Stimulated activated effector memory CD8-positive, alpha-beta T cell treated with anti-CD3 and anti-CD28 coated beads, Interleukin-12 subunit alpha, Interleukin-12 subunit beta, amount 100 ng/mL, for 72 hours (primary cell): ENCODE results near the gene CFAP77.

Experiments
- ATAC-seq: fragments of 150-1000 bp; cut with Tn5 transposase; 2 replicates; pipeline ENCODE4 v1.10.0; 2021
- DNase-seq, 2 donors: peaks; one replicate each; pipeline ENCODE4 v3.0.0; 2021 to 2022; ENCODE audit warnings: low spot score in 2 of 2
- H3K27ac Mint-ChIP-seq: one replicate; pipeline ENCODE4 v1.8.0; 2022; ENCODE audit warnings: mild to moderate bottlenecking, mixed read lengths
- H3K36me3 Mint-ChIP-seq: one replicate; pipeline ENCODE4 v1.8.0; 2022; ENCODE audit warnings: mild to moderate bottlenecking, mixed read lengths
- H3K4me1 Mint-ChIP-seq: one replicate; pipeline ENCODE4 v1.8.0; 2022; ENCODE audit warnings: mixed read lengths
- H3K4me3 Mint-ChIP-seq: one replicate; pipeline ENCODE4 v1.8.0; 2022; ENCODE audit warnings: mild to moderate bottlenecking, mixed read lengths
- H3K9me3 Mint-ChIP-seq: one replicate; pipeline ENCODE4 v1.8.0; 2022; ENCODE audit warnings: mixed read lengths

Gene CFAP77

GRCh38 chr9:132486706-132487350 lies 76.8 kb downstream of the CFAP77 start:
- peak overlapping the region; percentile 50 for H3K4me3 Mint-ChIP-seq
- no peaks in the 10 kb centered on the region for H3K9me3 Mint-ChIP-seq

GRCh38 chr9:132487351-132487791 lies 77.4 kb downstream of the CFAP77 start:
- Mint-ChIP-seq H3K36me3 (peaks cover 12% of the 10 kb centered on the region), H3K4me3 (peak overlapping the region; percentile 50), H3K4me1 (peaks cover 33% of the 10 kb centered on the region), H3K27ac (peak overlapping the region; percentile 66), H3K9me3 (no peaks in the 10 kb centered on the region)
- DNase-seq (no peak), ATAC-seq (peak; percentile 63)

More at GRCh38 chr9:132486706-132487350, 76.8 kb downstream of the CFAP77 start:
- DNase-seq (peak; percentile 34 to 78), ATAC-seq (peak; percentile 96)
- H3K36me3 Mint-ChIP-seq = peaks cover 12% of the 10 kb centered on the region
- H3K27ac Mint-ChIP-seq = peak overlapping the region; percentile 66
- H3K4me1 Mint-ChIP-seq = peaks cover 33% of the 10 kb centered on the region

- no peak for DNase-seq
- Mint-ChIP-seq H3K4me3 (peak overlapping the region; percentile 50), H3K9me3 (no peaks in the 10 kb centered on the region), H3K36me3 (peaks cover 12% of the 10 kb centered on the region), H3K4me1 (peaks cover 33% of the 10 kb centered on the region), H3K27ac (peak overlapping the region; percentile 66)
- no peak for ATAC-seq
Measured at GRCh38 chr9:132487980-132488535, 78.0 kb downstream of the CFAP77 start.

GRCh38 chr9:132488626-132489025 lies 78.6 kb downstream of the CFAP77 start:
- Mint-ChIP-seq H3K27ac (no peak overlapping the region), H3K9me3 (no peaks in the 10 kb centered on the region), H3K36me3 (peaks cover 10% of the 10 kb centered on the region), H3K4me1 (peaks cover 33% of the 10 kb centered on the region), H3K4me3 (no peak overlapping the region)
- ATAC-seq (no peak), DNase-seq (no peak)

GRCh38 chr9:132489536-132489935 lies 79.5 kb downstream of the CFAP77 start:
- peaks cover 6% of the 10 kb centered on the region for H3K36me3 Mint-ChIP-seq
- H3K9me3 Mint-ChIP-seq = no peaks in the 10 kb centered on the region
- no peak overlapping the region for H3K27ac Mint-ChIP-seq

GRCh38 chr9:132494857-132495256 lies 84.8 kb downstream of the CFAP77 start:
- Mint-ChIP-seq H3K4me3 (no peak overlapping the region), H3K4me1 (peaks cover 6% of the 10 kb centered on the region), H3K9me3 (no peaks in the 10 kb centered on the region), H3K27ac (no peak overlapping the region), H3K36me3 (no peaks in the 10 kb centered on the region)
- no peak for DNase-seq
- ATAC-seq = no peak

More at GRCh38 chr9:132489536-132489935, 79.5 kb downstream of the CFAP77 start:
- DNase-seq = no peak
- Mint-ChIP-seq H3K4me3 (no peak overlapping the region), H3K4me1 (peaks cover 33% of the 10 kb centered on the region)
- no peak for ATAC-seq

- no peaks in the 10 kb centered on the region for H3K36me3 Mint-ChIP-seq
- H3K27ac Mint-ChIP-seq = no peak overlapping the region
- DNase-seq (no peak), ATAC-seq (no peak)
- H3K4me1 Mint-ChIP-seq = peaks cover 6% of the 10 kb centered on the region
- no peak overlapping the region for H3K4me3 Mint-ChIP-seq
- no peaks in the 10 kb centered on the region for H3K9me3 Mint-ChIP-seq
Measured at GRCh38 chr9:132497731-132498130, 87.7 kb downstream of the CFAP77 start.

GRCh38 chr9:132498531-132499210 lies 88.7 kb downstream of the CFAP77 start:
- DNase-seq = no peak
- Mint-ChIP-seq H3K9me3 (no peaks in the 10 kb centered on the region), H3K4me3 (no peak overlapping the region), H3K36me3 (no peaks in the 10 kb centered on the region), H3K27ac (no peak overlapping the region), H3K4me1 (peaks cover 6% of the 10 kb centered on the region)
- ATAC-seq = no peak

GRCh38 chr9:132499251-132499650 lies 89.2 kb downstream of the CFAP77 start:
- Mint-ChIP-seq H3K27ac (no peak overlapping the region), H3K9me3 (no peaks in the 10 kb centered on the region), H3K4me1 (peaks cover 6% of the 10 kb centered on the region), H3K36me3 (no peaks in the 10 kb centered on the region), H3K4me3 (no peak overlapping the region)
- DNase-seq = no peak
- ATAC-seq = no peak

GRCh38 chr9:132500193-132500592 lies 90.2 kb downstream of the CFAP77 start:
- DNase-seq (no peak), ATAC-seq (no peak)
- H3K4me1 Mint-ChIP-seq = peaks cover 6% of the 10 kb centered on the region
- no peaks in the 10 kb centered on the region for H3K36me3 Mint-ChIP-seq
- H3K9me3 Mint-ChIP-seq = no peaks in the 10 kb centered on the region
- no peak overlapping the region for H3K27ac Mint-ChIP-seq
- no peak overlapping the region for H3K4me3 Mint-ChIP-seq

GRCh38 chr9:132502480-132502879 lies 92.5 kb downstream of the CFAP77 start:
- H3K27ac Mint-ChIP-seq = no peak overlapping the region
- no peaks in the 10 kb centered on the region for H3K36me3 Mint-ChIP-seq
- no peak overlapping the region for H3K4me3 Mint-ChIP-seq
- DNase-seq = no peak
- no peaks in the 10 kb centered on the region for H3K9me3 Mint-ChIP-seq
- no peak for ATAC-seq
- H3K4me1 Mint-ChIP-seq = peaks cover 12% of the 10 kb centered on the region

- ATAC-seq (no peak), DNase-seq (no peak)
- H3K27ac Mint-ChIP-seq = no peak overlapping the region
- no peaks in the 10 kb centered on the region for H3K9me3 Mint-ChIP-seq
- H3K4me3 Mint-ChIP-seq = no peak overlapping the region
- no peaks in the 10 kb centered on the region for H3K36me3 Mint-ChIP-seq
- peaks cover 18% of the 10 kb centered on the region for H3K4me1 Mint-ChIP-seq
Measured at GRCh38 chr9:132503116-132503515, 93.1 kb downstream of the CFAP77 start.

- Mint-ChIP-seq H3K4me1 (peaks cover 21% of the 10 kb centered on the region), H3K27ac (no peak overlapping the region), H3K36me3 (no peaks in the 10 kb centered on the region), H3K9me3 (no peaks in the 10 kb centered on the region), H3K4me3 (no peak overlapping the region)
- DNase-seq = no peak
- no peak for ATAC-seq
Measured at GRCh38 chr9:132504488-132504887, 94.5 kb downstream of the CFAP77 start.

GRCh38 chr9:132505991-132506655 lies 96.1 kb downstream of the CFAP77 start:
- no peak overlapping the region for H3K4me3 Mint-ChIP-seq
- H3K9me3 Mint-ChIP-seq = no peaks in the 10 kb centered on the region
- H3K4me1 Mint-ChIP-seq = peaks cover 21% of the 10 kb centered on the region
- ATAC-seq = no peak
- H3K36me3 Mint-ChIP-seq = no peaks in the 10 kb centered on the region
- DNase-seq = no peak
- no peak overlapping the region for H3K27ac Mint-ChIP-seq

- H3K4me1 Mint-ChIP-seq = peaks cover 21% of the 10 kb centered on the region
- no peak for ATAC-seq
- no peaks in the 10 kb centered on the region for H3K9me3 Mint-ChIP-seq
- no peak for DNase-seq
- H3K36me3 Mint-ChIP-seq = no peaks in the 10 kb centered on the region
- H3K4me3 Mint-ChIP-seq = no peak overlapping the region
- H3K27ac Mint-ChIP-seq = no peak overlapping the region
Measured at GRCh38 chr9:132506977-132507669, 97.1 kb downstream of the CFAP77 start.
